Occipital lobe (tissue), 2 donors: ENCODE results near the gene FAM209A. TPM values are rescaled to one million over a fixed set of nuclear protein-coding genes. Genes with fewer than 3 reads are reported as not detected.
"Not testable (repeated sequence)": the region's sequence is repeated elsewhere in the genome, so short reads cannot be mapped to it uniquely, and the experiment has no call there.

Experiments
- DNase-seq: peaks from one replicate; lab custom pipeline; 2025; lab: John Stamatoyannopoulos, UW
- total RNA-seq: library from RNA; depleted of rRNA; stranded (reverse); fragments of >200 nt; gene quantifications from one replicate; pipeline ENCODE4 v1.2.3, GENCODE V29; 2014

Gene FAM209A
- total RNA-seq, 1 donor from 2014 or later: not detected

DNA sequence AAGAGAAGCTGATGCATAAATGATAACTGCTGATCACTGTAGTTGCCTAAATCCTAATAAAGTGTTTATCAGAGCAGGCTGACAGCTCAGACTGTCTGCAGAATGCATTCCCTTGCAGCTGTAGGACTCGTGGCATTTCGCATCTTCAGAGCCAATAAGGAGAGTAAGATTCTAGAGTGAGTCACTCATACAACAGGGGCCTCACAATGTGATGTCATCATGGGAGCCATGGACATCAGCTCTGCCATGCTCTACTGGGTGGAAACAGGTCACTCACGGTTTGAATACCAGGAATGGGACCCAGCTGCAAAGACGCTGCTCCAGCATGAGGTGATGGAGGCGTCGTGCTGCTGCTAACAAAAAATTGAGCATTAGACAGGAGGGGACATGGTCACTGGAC, 15.9 kb downstream of the FAM209A start:
- DNase-seq: no peak

DNA sequence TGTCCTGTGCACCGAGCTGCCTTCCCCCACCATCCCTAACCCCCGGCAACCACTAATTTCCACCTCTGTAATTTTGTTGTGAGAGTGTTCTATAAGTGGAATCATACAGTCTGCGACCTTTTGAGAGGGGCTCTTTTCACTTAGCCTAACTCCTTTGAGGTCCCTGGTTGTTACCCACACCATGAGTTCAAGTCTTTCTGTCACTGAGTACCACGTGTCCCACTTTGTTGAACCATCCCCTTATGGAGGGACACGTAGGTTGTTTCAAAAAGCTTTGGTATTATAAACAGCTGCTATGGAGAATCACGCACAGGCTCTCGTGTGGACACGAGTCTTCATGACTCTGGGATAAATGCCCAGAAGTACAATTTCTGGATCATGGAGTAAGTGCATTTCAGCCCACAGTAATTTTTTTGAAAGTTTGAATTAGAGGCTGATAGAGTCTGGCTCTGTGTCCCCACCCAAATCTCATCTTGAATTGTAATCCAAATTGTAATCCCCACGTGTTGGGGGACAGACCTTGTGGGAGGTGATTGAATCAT, 18.0 kb downstream of the FAM209A start:
- no peak for DNase-seq

DNA sequence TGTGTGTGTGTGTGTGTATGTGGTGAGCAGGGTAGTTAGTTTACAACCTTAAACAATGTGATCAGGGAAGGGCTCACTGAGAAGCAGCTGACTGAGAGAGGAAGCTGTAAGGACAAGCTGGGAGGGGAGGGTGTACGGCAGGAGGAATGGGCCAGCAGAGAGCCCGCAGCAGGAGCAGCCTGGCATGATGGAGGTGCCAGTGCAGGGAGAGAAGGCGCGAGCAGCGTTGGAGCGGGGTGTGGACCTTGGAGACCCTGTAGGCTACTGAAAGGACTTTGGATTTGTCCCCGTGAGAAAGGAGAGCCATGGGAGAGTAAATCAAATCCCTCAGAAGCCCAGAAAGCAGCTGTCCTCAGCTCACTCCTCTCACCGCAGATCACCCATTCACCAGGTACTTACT, 27.0 kb downstream of the FAM209A start:
- DNase-seq: no peak

DNA sequence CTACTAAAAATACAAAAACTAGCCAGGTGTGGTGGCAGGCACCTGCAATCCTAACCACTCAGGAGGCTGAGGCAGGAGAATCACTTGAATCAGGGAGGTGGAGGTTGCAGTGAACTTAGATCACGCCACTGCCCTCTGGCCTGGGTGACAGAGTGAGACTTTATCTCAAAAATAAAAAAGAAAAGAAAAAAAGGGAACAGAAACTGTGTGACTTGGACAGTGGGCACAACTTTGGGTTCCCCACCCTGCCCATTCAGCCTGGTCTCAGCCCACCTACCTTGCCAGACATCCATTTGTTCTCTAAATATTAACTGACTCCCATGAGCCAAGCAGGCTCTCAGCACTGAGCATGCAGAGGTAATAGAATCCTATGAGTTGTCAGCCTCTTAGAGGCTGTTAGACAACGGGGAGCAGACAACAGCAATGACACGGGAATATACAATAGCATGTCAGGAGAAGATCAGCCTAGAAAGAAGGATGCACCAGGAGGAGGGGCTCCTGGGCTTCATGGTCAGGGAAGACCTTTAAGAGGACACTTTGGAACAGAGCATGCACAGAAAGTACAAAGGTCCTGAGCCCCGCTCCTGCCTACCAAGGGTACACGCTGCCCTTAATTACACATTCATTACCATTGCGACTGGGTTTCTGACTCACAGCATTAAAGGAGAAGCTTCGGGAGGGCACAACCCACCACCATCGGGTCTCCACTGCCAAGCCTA, 28.5 kb downstream of the FAM209A start:
- DNase-seq: no peak

DNA sequence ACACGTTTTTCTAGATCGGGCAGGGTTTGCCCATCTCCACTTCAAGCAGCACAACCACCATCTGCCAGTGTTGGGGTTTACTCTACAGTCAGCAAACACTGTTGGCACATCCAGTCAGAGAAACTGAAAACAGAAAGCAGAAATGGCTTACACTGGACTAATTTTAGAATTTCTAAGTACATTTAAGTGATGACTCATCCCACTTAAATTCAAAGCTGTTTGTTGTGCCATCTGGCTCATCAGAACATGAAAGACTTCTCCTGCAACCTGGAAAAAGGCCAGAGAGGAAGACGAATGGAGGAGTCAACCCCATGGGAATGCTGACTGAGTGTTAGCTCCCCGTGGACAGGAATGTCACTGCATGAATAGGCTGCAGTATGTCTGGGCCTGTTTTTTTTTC, 30.3 kb downstream of the FAM209A start:
- DNase-seq: peak; percentile 53

DNA sequence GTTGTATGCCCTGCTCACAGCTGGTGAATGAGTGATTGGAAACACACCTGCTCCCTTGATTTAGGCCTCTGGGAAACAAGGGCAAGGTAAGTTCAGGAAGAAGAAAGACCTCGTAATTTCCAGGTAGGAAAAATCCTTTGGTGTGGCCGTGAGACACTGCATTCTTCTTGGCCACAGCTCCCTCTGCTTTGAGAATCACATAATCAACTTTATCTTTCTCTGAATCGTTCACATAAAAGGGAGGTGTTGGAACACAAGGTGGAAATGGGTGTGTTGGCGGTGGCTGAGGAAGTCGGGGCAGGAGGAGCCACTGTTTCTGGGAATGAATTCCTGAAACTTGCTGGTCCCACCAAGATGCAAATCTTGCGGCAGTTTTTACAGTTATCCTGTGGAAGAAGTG, 34.4 kb downstream of the FAM209A start:
- no peak for DNase-seq

DNA sequence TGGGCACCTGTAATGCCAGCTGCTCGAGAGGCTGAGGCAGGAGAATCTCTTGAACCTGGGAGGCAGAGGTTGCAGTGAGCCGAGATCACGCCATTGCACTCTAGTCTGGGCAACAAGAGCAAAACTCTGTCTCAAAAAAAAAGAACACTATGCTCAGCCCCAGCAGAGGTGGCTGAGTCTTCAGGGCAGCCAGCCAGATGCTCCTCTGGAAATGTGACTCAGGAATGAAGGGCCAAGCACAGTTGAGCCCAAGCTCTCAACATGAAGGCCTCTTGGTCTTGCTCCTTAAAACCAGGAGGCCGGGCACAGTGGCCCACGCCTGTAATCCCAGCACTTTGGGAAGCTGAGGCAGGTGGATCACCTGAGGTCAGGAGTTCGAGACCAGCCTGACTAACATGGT, 40.0 kb downstream of the FAM209A start:
- not testable (repeated sequence) for DNase-seq

DNA sequence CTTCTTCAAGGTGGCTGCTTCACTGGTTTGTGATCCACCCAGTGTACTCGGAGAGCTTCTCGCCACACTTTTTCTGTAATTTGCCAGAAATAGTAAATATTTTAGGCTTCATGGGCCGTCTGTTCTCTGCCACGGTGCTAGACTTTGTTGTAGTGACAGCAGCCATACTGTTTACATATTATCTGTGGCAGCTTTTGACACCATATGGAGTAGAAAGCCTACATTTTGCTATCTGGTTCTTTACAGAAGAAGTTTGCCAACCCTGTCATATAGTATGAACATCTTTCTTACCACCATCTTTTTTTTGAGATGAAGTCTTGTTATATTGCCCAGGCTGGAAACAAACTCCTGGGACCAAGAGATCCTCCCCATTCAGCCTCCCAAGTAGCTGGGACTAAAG, 41.0 kb downstream of the FAM209A start:
- DNase-seq: no peak

DNA sequence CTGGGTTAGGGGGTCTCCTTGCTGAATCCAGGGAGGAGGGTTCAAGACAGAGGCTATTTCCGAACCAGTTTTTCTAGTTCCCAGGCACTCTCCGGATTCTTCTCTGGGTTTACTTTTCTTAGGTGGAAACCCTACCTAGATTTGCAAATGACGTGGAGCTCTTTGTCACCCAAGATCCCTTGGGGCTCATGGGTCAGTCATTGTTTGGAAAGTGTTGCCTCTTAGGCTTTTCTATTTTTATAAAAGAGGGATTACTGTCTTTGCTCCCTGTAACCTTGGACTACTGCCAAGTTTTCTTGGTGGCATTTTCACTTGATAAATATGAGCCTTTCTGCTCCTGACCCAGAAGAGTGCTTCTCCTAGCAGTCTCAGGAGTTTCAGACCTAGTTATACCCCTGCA, 42.1 kb downstream of the FAM209A start:
- DNase-seq: no peak

DNA sequence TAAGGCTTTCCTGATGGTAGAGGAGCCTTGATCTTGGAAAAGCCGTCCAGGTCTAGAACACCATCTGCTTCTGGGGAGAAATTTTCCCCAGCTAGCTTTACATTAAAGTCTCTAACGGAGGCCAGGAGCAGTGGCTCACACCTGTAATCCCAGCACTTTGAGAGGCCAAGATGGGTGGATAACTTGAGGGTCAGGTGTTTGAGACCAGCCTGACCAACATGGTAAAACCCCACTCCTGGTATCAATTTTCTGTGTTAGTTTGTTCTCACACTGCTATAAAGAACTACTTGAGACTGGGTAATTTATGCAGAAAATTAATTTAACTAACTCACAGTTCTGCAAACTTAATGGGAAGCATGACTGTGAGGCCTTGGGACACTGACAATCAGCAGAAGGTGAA, 46.3 kb downstream of the FAM209A start:
- no peak for DNase-seq

DNA sequence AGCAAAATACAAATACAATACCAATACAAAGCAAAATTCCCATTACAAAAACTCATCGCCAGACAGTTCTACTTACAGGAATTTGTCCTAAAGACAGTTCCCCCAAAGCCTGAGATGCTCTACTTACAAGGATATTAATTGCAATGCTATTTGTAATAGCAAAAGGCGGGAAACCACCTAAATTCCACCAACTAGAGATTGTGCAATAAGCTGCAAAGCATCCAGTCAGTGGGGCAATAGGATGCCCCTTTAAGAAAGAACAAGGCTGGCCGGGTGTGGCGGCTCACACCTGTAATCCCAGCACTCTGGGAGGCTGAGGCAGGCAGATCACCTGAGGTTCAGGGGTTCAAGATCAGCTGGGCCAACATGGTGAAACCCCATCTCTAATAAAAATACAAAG, 47.6 kb downstream of the FAM209A start:
- no peak for DNase-seq

DNA sequence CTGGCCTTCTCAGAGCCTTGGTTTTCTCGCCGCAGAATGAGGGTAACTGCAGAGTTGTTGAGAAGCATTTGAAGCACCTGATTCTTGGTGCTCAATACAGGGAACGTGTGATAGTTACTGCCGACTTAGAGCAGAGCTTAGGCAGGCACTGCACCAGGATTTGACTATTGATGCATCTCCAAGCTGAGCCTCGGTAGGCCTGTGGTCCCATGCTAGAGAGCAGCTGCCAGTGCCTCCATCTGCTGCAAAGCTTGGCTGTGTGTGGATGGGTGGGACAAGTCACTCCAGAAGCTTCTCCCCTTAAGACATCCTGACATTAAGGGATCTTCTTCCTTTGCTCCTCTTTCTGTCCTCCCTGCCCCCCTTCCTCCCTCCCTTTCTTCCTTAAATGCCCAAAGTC, 49.4 kb downstream of the FAM209A start:
- no peak for DNase-seq

DNA sequence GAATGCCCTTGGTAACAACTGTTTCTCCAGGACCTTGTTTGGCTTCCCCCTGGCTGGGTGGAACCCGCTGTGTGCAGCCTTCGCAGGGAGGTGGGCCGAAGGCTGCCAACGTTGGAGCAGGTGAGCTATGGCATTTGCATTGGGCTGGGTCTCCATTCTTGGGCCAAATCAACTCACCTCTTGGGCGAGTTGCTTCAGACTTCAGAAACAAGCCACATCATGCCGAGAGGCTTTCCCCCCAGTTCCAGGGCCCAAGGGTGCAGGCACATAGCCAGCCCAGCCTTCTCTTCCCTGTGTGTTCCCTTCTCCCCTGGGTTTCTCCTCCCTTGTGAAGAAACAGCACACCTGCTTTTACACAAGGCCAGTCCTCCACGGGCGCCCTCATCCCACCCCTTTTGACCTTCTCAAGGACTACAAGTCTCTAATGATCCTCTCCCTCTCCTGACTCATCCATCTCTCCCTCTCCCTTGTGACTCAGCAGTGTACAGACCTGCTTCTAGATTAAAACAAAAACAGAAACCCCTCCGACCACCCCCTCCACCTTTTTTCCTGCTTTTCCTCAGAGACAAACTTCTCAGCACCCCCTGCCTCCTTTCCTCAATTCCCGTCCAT, 50.1 kb downstream of the FAM209A start:
- DNase-seq: no peak

DNA sequence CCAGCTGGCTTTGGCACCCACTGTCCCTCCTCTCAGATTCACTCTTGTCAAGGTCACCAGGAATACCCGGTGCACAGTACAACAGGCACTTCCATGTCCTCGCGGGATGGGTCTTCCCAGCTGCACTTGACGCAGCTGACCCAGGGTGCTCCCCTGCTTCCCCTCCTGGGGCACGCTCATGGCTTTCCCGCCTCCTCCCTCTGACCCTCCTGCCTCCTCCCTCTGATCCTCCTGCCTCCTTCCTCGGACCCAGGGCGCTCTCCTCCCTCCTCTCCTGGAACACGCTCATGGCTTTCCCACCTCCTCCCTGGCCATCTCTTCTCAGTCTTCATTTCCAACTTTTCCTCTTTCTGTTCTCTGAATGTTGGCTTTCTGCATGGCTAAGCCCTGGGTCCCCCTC, 50.6 kb downstream of the FAM209A start:
- no peak for DNase-seq

Other genes with a start within 250 kb of the FAM209A start
- 22.6 TPM for gene FAM210B, start 165.8 kb upstream of the FAM209A start, total RNA-seq
- gene AURKA, start 132.5 kb upstream of the FAM209A start, total RNA-seq: 4.8 TPM
- 32.6 TPM for gene CSTF1, start 132.1 kb upstream of the FAM209A start, total RNA-seq
- 0.16 TPM for gene CASS4, start 112.5 kb upstream of the FAM209A start, total RNA-seq
- 51.3 TPM for gene RTF2, start 56.1 kb upstream of the FAM209A start, total RNA-seq
- gene FAM209B, start 8.5 kb downstream of the FAM209A start, total RNA-seq: not detected
- gene TFAP2C, start 104.6 kb downstream of the FAM209A start, total RNA-seq: 5.9 TPM